NCI-H446 treated with DMSO at 0.1 percent for 48 hours (cell line): ENCODE results near the gene CREB3L2.

ENCODE experiments used
- DNase-seq: peaks from one replicate; lab custom pipeline; 2025; lab: John Stamatoyannopoulos, UW

CREB3L2 gene

DNA sequence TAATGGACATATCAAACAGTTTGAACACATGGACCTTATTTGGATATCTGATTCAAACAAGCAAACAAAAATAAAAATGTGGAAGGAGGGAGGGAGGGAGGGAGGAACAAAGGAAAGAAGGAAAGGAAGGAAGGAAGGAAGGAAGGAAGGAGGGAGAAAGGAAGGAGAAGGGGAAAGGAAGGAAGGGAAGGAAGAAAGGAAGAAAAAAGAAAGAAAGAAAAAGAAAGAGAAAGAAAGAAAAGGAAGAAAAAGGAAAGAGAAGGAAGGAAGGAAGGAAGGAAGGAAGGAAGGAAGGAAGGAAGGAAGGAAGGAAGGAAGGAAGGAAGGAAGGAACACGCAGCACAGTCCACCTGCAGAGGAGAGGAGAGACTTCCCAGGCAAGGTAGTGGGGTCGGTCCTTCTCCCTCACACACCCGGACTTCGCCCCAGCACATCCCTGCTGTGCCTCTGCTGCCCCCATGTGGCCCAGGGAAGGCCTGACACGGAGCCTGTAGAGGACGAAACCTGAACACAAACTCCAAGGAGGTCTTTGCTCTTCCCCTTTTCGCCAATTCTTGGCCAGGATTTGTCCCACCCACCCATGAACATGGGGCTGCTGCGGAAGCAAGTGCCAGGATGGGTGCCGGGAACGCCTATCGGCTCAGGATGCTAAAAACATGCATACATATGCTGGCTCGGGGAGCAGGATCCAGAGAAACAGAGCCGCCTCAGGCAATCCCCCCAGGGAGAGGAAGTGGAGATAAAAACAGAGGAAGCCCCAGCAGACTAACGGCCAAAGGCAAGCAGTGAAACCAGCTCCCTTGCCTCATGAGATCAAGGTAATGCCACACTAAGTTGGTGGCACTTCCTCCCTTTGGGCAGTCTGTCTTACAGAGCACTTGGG lies 102.8 kb downstream of the CREB3L2 start:
- no peak for DNase-seq

DNA sequence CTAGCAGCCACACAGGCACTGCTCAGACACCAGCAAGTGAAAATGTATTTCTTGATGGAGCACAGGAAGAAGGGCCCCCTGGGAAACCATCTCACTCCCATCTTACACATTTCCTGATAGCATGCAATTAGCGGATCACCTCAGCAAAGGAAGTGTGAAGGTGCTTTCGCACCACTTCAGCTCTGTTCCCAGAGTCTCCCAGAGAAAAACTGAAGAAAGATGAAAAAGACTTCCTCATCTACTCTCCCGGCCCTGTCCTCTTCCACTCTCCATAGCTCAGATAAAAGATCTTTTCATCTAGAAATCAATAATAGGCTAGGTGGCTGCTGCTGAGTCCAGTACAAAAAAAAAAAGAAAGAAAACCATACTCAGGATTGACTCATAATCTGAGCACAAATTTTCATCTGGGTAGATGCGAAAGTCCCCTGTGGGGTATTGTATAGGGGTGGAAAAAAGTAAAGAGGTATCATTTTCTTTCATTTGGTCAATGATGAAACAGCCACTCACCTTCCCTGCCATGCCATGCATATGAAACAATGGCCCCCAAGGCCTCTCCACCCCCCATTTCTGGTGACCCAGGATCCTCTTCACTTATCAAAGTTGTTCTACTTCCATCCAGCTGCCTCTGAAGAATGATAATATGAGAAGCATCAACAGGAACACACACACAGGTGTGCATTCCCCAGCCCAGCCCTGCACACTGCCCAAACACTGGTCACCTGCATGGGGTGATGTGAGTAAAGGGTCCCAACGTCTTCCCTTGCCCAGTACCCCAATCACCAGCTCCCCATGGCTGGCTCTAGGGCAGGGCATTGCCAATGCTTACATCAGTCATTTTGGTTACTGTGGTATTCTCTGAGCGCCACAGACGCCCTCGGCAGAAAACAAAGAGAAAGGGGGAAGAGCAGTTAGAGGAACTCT lies 106.3 kb downstream of the CREB3L2 start:
- no peak for DNase-seq

DNA sequence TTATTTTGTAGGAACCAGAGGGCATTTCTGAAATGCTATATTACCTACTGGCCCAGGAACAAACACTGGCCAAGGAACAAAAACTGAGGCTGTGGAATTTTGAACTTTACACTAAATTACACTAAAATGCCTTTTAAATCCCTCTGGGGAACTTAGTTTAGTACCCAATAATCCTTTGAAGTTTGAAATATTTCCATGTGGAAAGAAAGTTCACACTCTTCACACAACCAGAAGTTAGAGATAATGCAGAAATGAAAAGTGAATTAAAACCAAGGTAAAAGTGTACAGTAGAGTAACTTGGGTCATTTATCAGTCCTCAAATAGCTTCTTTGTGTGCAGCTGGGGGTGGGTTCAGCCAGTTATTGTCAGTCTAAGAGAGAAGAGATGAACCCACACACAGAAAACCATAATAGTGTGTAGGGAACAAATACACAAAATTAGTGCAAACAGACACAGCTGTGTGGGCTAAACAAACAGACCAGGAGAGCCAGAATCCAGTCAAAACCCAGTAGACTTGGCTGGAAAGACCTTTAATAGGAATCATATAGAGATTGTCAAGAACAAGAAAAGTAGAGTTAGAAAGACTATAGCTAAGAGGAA lies 108.6 kb downstream of the CREB3L2 start:
- DNase-seq: no peak

DNA sequence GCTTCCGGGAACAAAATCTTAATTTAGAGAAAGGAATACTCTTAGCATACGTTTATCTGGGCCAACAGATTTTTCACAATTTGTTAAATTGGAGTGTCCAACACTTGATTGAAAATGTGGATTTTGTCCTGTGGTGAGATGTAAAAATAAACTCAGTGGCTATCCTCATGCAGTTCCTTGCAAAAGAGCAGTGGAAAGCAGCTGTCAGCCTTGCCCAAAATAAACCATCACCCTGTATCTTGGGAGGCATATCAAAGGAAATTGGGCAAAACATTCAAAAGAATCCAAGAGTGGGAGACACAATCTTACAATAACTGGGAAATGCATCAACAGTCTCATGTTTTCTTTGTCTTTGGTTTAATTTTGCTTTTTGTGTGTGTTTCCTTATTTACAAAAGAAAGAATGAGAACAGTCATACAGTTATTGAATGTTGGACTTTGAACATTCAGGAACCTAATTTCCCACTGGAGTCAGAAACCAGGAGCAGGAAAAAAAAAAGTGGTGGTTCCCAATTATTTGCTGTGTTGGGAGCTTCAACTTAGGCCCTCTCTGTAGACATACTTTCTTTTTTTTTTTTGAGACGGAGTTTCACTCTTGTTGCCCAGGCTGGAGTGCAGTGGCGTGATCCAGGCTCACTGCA lies 110.8 kb downstream of the CREB3L2 start:
- DNase-seq: no peak

DNA sequence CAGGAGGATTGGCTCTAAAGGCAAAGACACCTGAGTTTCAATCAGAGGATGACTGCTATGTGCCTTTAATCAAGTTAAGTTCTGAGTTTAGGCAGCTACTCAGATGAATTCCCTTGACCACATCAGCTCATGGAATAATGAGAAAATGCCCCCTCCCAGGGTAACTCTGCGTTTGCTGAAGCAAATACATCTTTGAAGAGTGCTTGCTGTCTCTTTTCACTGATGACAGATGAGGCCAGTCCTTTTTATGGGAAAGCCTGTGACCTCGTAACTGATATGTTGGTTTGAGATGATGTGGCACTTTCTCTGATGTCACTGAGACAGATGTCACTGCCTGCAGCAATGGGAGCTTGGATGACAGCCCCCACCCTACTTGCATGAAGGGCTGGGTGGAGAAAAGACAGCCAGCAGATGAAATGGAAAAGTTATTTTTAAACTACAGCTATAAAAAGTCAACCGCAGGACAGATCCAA lies 111.4 kb downstream of the CREB3L2 start:
- no peak for DNase-seq

DNA sequence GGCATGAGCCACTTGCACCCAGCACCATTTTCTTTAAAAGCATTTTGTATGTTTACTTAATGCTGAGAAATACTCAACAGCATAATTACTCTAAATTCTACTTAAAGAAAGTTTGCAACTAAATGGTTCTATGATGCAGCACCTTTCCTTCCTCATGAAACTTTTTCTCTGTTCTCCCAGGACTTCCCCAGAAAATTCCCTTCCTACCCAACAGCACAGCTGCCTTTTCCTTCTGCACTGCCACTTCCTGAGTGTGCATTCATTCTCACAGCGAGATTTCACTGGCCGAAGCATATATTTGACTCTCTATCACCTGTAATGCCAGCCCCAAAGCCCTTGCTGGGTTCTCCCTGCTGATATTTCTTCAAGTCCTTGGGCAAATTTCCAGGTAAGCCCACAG lies 113.6 kb downstream of the CREB3L2 start:
- no peak for DNase-seq

DNA sequence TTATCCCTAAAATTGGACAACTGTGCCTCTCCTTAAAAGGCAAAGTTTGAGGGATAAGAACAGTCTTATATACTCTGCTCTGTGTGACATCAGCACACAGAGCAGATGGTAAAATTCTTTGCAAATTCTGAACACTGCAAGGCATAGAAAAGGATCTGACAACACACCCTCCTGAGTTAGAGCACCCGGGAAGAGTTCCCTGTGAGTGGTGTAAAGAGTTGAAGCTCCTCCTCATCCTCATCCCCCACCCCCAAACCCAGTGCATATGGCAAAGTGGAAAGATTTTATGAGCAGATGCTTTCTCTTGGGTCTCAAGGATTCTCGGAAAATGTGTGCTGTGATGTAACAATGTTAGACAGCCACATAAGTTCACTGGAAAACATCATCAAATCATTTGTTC lies 115.1 kb downstream of the CREB3L2 start:
- no peak for DNase-seq

DNA sequence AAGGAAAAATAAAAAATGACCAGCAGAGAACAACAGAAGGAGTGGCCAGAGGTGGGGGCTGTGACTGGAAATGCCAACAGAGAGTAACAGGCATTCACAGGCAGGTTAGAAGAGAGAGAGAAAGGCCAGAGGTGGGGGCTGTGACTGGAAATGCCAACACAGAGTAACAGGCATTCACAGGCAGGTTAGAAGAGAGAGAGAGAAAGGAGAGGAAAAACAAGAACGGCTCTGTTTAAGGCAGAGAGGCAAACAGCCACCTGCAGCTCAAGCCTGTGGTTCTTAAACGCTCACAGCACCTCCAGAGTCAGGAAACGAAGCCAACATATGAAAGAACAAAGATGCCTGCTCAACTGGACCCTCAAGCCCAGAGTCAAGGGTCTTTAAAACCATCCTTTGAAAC lies 115.6 kb downstream of the CREB3L2 start:
- no peak for DNase-seq

DNA sequence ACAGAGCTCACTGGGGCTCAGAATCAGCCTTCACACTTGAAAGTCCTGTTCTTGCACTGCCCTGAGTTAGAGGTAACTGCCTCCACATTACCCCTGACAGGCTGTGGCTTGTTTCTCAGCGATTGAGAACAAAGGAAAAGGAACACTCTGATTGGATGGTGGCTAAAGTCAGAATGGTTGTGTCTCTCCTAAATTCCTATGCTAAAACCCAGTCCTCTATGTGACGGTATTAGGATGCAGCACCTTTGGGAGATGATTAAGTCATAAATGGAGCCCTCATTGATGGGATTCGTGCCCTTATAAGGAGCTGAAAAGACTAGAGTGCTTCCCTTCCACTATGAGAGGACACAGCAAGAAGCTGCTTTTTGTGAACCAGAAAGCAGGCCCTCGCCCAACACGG lies 116.2 kb downstream of the CREB3L2 start:
- no peak for DNase-seq

DNA sequence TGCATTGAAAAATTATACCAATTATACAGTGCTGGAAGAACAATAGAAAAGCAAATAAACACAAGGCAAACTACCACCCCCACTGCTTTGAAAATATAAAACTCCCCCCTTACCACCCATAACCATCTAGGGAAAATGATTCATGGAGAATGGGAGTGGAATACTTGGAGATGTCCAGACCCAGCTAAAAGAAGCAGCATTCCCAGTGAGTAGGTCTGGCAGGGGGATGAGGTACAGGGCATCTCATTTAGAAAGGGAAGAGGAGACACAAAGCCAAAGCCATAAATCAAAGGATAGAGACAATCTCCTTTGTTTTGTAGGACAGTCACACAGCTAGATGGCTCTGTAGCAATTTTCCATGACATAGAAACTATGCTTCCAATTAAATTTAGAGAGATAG lies 119.1 kb downstream of the CREB3L2 start:
- DNase-seq: no peak

DNA sequence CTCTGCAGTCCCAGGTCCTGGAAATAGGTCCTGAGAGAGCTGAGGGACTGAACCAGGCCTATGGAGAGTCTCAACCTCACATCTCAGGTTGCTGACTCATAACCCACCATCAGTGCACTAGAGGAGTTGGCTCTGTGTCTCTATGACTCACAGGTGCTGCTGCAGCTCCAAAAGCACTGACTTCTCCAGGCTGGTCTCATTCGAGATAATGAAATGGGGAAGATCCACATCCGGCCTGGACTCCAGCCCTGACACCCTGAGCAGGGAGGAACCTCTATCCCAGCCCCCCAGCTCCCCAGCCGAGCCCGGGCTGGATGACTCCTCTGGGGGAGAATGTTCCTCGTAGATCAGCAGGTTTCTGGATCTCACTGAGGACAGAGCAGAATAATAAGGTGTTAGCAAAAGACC lies 119.6 kb downstream of the CREB3L2 start:
- peak; percentile 54 for DNase-seq

DNA sequence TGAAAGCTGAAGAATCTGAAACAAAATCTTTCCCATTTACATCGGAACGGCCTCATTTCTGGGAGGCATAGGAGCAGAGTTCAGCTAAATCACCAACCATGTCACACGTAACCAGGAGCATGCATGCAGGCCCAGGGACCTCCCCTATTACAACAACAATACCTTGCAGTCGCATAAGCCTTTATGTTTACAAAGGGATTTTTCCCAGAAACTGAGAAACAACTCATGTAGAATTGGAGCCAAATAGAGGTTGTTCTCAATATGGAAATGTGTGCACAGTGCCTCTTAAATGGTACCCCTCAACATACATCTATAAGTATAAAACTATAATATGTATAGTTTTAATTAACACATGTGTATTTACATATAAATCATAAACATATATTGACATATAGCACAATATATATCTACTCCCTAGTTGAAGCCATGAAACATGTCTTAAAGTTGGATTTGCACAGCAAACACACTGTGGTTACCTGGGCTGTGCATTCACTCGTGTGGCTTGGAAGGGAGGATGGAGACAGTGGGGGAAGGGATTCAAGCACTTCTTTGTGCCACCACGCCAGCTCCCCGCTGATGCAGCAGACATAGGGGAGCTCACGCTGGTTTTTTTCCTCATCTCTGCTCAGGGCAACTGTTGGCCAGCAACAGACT lies 120.2 kb downstream of the CREB3L2 start:
- no peak for DNase-seq

DNA sequence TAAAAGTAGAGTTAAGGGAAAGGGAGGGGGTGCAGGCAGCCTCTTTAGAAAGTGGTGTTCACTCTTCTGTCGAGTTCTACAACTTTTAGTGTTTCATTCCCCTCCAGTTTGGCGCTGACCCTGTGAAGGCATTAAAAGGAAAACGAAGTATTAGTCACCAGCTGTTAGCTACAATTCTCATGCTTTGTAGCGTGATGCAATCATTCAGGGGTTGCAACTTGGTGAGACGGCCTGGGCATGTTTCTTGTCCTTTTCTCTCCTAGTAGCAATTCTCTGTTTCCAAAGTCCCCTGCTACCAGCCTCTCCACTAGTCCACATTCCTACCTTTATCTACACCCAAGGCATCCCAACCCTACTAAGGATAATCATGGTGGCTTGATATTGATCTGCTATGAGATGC lies 121.5 kb downstream of the CREB3L2 start:
- DNase-seq: no peak

DNA sequence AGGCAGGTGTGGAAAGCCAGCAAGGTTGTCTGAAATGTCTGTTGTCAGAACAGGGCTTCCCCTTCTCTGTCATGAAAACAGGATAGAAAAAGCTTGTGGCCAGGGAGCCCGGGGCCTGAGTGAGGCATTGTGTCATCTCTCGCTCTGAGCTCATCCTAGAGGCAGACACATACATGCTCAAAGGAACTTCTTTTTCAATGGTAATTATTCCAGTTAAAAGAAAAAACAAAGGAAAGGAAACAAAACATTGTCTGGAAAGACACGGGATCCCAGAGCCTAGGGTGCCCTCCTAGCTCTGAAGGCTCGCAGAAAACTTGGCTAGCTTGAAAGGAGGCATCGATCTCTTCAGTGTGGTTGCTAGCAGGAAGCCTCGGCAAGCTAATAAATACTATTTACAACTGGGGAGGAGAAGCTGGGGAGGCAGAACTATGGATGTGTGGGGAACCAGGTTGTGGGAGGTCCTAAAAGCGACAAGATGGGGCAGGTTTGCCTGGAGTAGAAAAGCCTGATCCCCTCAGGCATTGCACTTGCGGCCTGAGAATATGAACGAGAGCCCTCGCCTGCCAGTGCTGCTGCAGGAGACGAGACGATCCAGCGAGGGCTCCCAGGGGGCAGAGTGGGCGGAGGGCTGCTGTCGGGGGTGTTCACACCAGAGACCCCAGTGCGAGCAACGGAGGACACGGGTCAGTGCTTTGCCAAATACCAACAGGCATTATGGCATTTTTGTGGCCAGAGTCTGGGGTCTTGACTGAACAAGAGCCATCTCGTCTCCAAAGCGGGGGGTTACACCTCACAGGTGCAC lies 122.3 kb downstream of the CREB3L2 start:
- DNase-seq: no peak

DNA sequence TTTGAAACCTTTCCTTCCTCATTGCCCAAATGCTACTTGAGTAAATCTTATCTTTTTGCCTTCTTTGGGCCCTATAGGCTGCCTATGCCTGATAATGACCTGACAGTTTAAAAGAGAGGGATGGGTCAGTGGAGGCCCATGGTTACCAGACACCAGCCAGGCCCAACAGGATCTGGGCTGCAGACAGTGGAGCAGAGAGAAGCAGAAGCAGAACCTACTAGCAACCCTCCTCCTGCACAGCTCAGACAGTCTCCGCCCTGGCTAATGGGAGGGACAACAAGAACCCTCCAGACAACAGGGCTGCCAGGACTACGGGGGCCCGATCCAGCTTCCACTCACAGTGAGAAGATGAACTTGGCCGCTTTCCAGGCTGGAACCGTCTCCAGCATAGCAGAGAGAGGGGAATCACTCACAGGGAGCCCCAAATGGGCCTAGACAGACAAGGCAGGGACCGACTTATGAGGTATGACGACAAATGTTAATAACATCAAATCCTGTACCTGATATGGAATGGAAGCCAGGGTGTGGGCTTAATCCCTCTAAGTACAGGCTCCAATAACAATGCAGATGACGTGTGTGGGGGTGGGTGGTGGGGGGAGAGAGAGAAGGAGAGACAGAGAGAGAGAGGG lies 123.4 kb downstream of the CREB3L2 start:
- DNase-seq: no peak

DNA sequence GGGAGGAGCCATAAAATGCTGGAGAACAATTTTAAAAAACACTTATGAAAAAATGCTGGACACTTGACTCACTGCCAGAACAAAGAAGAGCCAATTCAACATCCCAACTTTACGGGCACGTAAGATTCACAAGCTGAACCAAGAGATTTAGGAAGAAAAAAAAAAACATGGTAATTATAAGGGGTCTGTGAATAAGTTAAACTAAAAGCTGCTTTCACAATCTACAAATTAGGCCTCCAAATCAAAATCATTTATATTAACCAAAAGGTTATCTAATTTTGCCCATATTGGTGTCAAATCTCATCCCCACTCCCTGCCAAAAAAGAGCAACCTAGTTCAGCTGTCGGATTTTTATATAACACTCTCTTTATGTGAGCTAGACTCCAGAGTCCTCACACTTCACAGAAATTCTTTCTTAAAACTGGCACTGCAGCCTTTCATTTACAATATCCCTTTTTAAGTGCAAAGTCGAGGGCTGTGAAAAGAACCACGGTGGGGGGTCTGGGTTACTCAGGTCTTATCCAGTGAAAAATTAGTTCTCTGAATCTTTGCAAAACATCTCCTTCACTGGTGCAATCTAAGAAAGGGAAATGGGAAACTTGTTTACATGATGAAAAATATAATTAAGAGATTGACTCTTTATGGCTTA lies 124.7 kb downstream of the CREB3L2 start:
- no peak for DNase-seq

DNA sequence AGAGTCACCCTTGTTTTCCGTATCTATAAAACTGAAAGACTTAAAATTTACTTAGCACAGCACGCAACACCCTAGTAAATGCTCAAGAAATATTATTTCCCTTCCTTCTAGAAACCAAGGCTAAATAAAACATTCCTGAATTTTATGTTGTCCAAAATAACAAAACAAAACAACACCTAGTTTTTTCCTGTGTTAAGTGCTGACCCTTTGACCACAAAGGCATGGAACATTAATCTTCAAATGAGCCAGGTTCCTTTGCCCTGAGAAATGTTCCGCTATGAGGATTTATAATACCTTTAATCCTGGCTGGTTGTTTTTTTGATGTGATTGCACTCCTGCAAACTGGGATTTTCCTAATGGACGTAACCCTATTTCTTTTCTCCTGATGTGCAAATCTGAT lies 126.1 kb downstream of the CREB3L2 start:
- DNase-seq: no peak

DNA sequence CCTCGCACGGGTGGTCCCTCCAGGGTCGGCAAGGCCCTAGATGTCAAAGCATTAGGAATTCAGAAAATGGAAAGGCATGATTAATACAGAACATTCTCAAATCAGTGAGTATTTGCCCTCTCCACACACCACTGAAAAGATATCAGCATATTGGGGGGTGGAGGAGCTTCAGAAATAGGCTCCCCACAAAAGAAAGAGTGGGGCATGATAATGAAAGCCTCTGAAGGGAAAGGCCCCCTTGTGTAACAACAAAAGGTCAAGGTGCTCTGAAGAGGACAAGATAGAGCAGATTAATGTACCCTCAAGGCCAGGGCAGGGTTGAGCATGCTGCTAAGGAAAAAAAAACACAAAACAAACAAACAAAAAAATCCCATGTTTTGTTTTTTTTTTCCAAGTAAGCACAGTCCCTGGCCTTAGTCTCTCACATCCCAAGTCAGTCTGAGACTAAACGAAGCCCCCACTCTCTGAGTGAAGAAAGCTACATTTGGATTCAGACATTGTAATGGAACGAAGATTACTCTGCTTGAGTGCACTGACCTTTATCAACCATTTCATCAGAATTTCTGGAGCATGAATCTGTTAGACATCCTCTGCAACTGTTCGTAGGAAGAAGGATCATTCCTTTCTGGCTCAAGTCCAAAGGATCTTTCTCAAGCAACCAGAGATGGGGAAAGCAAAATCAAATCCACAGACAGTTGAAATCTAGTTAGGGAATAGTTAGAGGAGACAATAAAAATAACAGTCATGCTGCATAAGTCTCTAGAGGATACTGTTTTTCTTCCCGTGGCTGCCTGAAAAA lies 127.7 kb downstream of the CREB3L2 start:
- DNase-seq: no peak

DNA sequence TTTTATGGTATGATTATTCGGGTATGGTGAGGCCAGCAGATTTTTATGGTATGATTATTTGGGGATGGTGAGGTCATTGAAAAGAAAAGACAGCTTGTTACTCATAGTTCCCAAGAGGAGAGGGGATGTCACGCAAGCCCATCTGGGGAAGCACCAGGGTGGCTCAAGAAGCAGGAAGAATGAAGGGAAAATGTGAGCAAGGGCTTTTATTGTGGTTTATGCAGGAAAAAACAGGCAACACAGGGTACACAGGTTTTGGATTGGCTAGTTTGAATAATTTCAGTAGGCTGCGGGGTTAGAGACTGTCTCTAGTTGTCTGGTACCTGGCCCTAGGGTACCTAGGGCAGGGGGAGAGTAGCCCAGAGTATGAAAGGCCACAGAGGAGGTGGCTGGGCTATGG lies 128.4 kb downstream of the CREB3L2 start:
- no peak for DNase-seq
